Pulmonary artery endothelial cell (primary cell): ENCODE data around the gene FMN2. TPM values are rescaled to one million over a fixed set of nuclear protein-coding genes. Genes with fewer than 3 reads are reported as not detected.

Source experiments
- DNase-seq: peaks from one replicate; pipeline ENCODE4 v3.0.0-alpha.2; 2011; ENCODE audit warnings: low read depth, low spot score
- total RNA-seq: library from RNA; depleted of rRNA; stranded (reverse); fragments of >200 nt; gene quantifications from 2 replicates; pipeline ENCODE4 v1.2.3, GENCODE V29; 2014

Gene FMN2
- total RNA-seq, 1 donor from 2014 or later: not detected

GRCh38 chr1:240194120-240194519, 102.4 kb downstream of the FMN2 start:
- DNase-seq: no peak

GRCh38 chr1:240198376-240198775, 106.7 kb downstream of the FMN2 start:
- no peak for DNase-seq

GRCh38 chr1:240199758-240200645, 108.3 kb downstream of the FMN2 start:
- DNase-seq: no peak

- no peak for DNase-seq
These were observed 110.2 kb downstream of the FMN2 start for GRCh38 chr1:240201931-240202330.

- no peak for DNase-seq
These were observed 115.5 kb downstream of the FMN2 start for GRCh38 chr1:240207073-240207709.

GRCh38 chr1:240210026-240210425, 118.3 kb downstream of the FMN2 start:
- no peak for DNase-seq

GRCh38 chr1:240212556-240212955, 120.9 kb downstream of the FMN2 start:
- no peak for DNase-seq

GRCh38 chr1:240217403-240217802, 125.7 kb downstream of the FMN2 start:
- no peak for DNase-seq

GRCh38 chr1:240219104-240219503, 127.4 kb downstream of the FMN2 start:
- no peak for DNase-seq

- DNase-seq: no peak
These were observed 134.4 kb downstream of the FMN2 start for GRCh38 chr1:240226102-240226501.

GRCh38 chr1:240230816-240231215, 139.1 kb downstream of the FMN2 start:
- DNase-seq: no peak

- DNase-seq: no peak
These were observed 140.8 kb downstream of the FMN2 start for GRCh38 chr1:240232530-240232929.

- DNase-seq: no peak
These were observed 143.0 kb downstream of the FMN2 start for GRCh38 chr1:240234485-240235210.

GRCh38 chr1:240235521-240236288, 144.0 kb downstream of the FMN2 start:
- no peak for DNase-seq

GRCh38 chr1:240237305-240237721, 145.6 kb downstream of the FMN2 start:
- no peak for DNase-seq

GRCh38 chr1:240239309-240239708, 147.6 kb downstream of the FMN2 start:
- DNase-seq: no peak

- DNase-seq: no peak
These were observed 149.6 kb downstream of the FMN2 start for GRCh38 chr1:240241278-240241677.

- no peak for DNase-seq
These were observed 151.0 kb downstream of the FMN2 start for GRCh38 chr1:240242601-240243144.

GRCh38 chr1:240244968-240245628, 153.4 kb downstream of the FMN2 start:
- DNase-seq: no peak

- DNase-seq: no peak
These were observed 153.9 kb downstream of the FMN2 start for GRCh38 chr1:240245629-240246020.

- no peak for DNase-seq
These were observed 156.2 kb downstream of the FMN2 start for GRCh38 chr1:240247899-240248298.
